ENCODE data around the gene CYP46A1. TPM values are rescaled to one million over a fixed set of nuclear protein-coding genes. Genes with fewer than 3 reads are reported as not detected.

CYP46A1 gene
- total RNA-seq, 1 experiment from 2014 or later = 0.30 TPM

DNA sequence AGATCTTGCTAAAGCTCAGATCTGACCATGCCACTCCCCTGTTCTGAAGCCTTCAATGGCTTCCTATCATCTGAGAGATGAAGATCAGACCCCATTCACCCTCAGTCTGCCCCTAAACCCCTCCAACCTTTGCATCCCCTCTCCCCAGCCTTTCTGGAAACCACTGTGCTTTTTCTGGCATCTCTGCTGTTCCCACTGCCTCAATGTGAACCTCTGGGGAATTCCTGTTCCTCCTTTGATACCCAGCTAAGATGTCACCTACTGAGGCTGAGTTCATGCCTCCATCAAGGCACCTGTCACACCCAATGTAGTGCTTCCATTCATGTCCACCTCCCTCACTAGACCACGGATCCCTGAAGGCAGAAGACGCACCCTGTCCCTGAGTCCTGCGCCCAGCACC lies 19.3 kb downstream of the CYP46A1 start:
- ChIA-PET POLR2A (no interaction called here), CTCF (interaction anchor here (1.2 kb wide), 1 partner anchor 21 kb away, joined by 3 read pairs; no protein-coding TSS in a partner anchor)
- Mint-ChIP-seq H3K27me3 (ENCODE audit: insufficient read depth, unreplicated experiment) (peaks cover 3% of the 10 kb centered on the region), H3K36me3 (ENCODE audit: insufficient read depth, unreplicated experiment) (peaks cover 1% of the 10 kb centered on the region), H3K27ac (ENCODE audit: low read depth, unreplicated experiment) (no peak overlapping the region), H3K4me3 (ENCODE audit: unreplicated experiment) (no peak overlapping the region), H3K4me1 (ENCODE audit: insufficient read depth, unreplicated experiment) (no peaks in the 10 kb centered on the region), H3K9me3 (ENCODE audit: unreplicated experiment) (peaks cover 9% of the 10 kb centered on the region)
- BruUV-seq (replicated peaks) = no TSS peak
- intact Hi-C loops (cut with micrococcal nuclease) = no loop called here
- no peak for DNase-seq (ENCODE audit: unreplicated experiment)
- TF ChIP-seq, protein P1, sequence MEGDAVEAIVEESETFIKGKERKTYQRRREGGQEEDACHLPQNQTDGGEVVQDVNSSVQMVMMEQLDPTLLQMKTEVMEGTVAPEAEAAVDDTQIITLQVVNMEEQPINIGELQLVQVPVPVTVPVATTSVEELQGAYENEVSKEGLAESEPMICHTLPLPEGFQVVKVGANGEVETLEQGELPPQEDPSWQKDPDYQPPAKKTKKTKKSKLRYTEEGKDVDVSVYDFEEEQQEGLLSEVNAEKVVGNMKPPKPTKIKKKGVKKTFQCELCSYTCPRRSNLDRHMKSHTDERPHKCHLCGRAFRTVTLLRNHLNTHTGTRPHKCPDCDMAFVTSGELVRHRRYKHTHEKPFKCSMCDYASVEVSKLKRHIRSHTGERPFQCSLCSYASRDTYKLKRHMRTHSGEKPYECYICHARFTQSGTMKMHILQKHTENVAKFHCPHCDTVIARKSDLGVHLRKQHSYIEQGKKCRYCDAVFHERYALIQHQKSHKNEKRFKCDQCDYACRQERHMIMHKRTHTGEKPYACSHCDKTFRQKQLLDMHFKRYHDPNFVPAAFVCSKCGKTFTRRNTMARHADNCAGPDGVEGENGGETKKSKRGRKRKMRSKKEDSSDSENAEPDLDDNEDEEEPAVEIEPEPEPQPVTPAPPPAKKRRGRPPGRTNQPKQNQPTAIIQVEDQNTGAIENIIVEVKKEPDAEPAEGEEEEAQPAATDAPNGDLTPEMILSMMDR (IDR thresholded peaks at IDR 0.05; ENCODE audit: unreplicated experiment) = no peak

DNA sequence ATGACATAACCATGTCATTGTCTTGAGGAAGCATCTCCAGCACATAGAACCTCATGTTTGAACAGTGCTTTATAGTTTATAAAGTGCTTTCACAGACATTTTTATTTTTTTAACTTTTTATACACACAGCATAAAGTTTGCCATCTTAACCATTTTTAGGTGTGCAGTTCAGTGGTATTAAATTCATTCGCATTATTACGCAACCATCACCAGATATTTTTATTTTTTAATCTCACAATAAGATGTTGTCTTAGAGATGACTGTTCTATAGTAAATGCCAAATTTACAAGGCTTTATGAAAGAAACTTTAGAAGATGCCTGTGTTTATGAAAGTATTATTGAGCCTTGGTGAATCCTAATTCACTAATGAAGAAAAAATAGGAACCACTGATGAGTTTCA lies 19.9 kb downstream of the CYP46A1 start:
- BruUV-seq (replicated peaks) = no TSS peak
- POLR2A ChIA-PET = no interaction called here
- TF ChIP-seq, protein P1 (IDR thresholded peaks at IDR 0.05; ENCODE audit: unreplicated experiment) = no peak
- CTCF ChIA-PET = interaction anchor here (1.2 kb wide), 1 partner anchor 22 kb away, joined by 3 read pairs; no protein-coding TSS in a partner anchor
- Mint-ChIP-seq H3K36me3 (ENCODE audit: insufficient read depth, unreplicated experiment) (no peaks in the 10 kb centered on the region), H3K4me3 (ENCODE audit: unreplicated experiment) (no peak overlapping the region), H3K27ac (ENCODE audit: low read depth, unreplicated experiment) (no peak overlapping the region), H3K27me3 (ENCODE audit: insufficient read depth, unreplicated experiment) (no peaks in the 10 kb centered on the region), H3K9me3 (ENCODE audit: unreplicated experiment) (peaks cover 9% of the 10 kb centered on the region), H3K4me1 (ENCODE audit: insufficient read depth, unreplicated experiment) (no peaks in the 10 kb centered on the region)
- intact Hi-C loops (cut with micrococcal nuclease) = no loop called here
- DNase-seq (ENCODE audit: unreplicated experiment) = no peak

- TF ChIP-seq, protein P1 (IDR thresholded peaks at IDR 0.05; ENCODE audit: unreplicated experiment) = no peak
- intact Hi-C loops (cut with micrococcal nuclease) = no loop called here
- H3K4me1 Mint-ChIP-seq (ENCODE audit: insufficient read depth, unreplicated experiment) = no peaks in the 10 kb centered on the region
- H3K27me3 Mint-ChIP-seq (ENCODE audit: insufficient read depth, unreplicated experiment) = no peaks in the 10 kb centered on the region
- no peak overlapping the region for H3K4me3 Mint-ChIP-seq (ENCODE audit: unreplicated experiment)
- BruUV-seq (replicated peaks) = no TSS peak
- ChIA-PET POLR2A (interaction anchor here (0.7 to 1.1 kb wide), 3 partner anchors 9 to 22 kb away, joined by 3 read pairs; partner anchors contain the start of gene CYP46A1), CTCF (no interaction called here)
- DNase-seq (ENCODE audit: unreplicated experiment) = no peak
- H3K9me3 Mint-ChIP-seq (ENCODE audit: unreplicated experiment) = peaks cover 9% of the 10 kb centered on the region
- H3K27ac Mint-ChIP-seq (ENCODE audit: low read depth, unreplicated experiment) = no peak overlapping the region
- no peaks in the 10 kb centered on the region for H3K36me3 Mint-ChIP-seq (ENCODE audit: insufficient read depth, unreplicated experiment)
These were observed 22.2 kb downstream of the CYP46A1 start for GRCh38 chr14:99706107-99706900.

DNA sequence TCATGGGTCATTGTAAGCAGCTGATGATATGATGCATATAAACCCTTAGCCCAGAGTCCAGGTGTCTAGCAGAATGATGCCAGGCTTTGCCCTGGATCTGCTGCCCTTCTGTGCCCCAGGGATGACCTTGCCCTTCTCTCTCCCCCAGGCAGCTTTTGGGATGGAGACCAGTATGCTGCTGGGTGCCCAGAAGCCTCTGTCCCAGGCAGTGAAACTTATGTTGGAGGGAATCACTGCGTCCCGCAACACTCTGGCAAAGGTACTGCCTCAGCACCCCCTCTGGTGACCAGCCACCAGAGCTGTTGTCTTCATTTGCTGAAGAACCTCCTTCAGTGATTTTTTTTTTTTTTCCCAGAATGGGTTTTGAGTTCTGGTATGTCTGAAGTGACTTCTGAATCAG lies 23.3 kb downstream of the CYP46A1 start:
- Mint-ChIP-seq H3K4me1 (ENCODE audit: insufficient read depth, unreplicated experiment) (no peaks in the 10 kb centered on the region), H3K4me3 (ENCODE audit: unreplicated experiment) (no peak overlapping the region), H3K27me3 (ENCODE audit: insufficient read depth, unreplicated experiment) (no peaks in the 10 kb centered on the region), H3K9me3 (ENCODE audit: unreplicated experiment) (peaks cover 16% of the 10 kb centered on the region), H3K27ac (ENCODE audit: low read depth, unreplicated experiment) (no peak overlapping the region), H3K36me3 (ENCODE audit: insufficient read depth, unreplicated experiment) (no peaks in the 10 kb centered on the region)
- ChIA-PET POLR2A (interaction anchor here (0.6 to 0.7 kb wide), 2 partner anchors 23 to 74 kb away, joined by 3 read pairs; partner anchors contain the start of gene CYP46A1), CTCF (no interaction called here)
- DNase-seq (ENCODE audit: unreplicated experiment) = no peak
- TF ChIP-seq, protein P1 (IDR thresholded peaks at IDR 0.05; ENCODE audit: unreplicated experiment) = no peak
- BruUV-seq (replicated peaks) = no TSS peak
- intact Hi-C loops (cut with micrococcal nuclease) = no loop called here

All from MCF 10A (cell line).